ACHN (cell line): ENCODE results near the gene TOMM6.
"Not testable (repeated sequence)": the region's sequence is repeated elsewhere in the genome, so short reads cannot be mapped to it uniquely, and the experiment has no call there.

ENCODE experiments used
- DNase-seq: peaks from one replicate; pipeline ENCODE4 v3.0.0-alpha.2; 2015
- in situ Hi-C: cut with HindIII; loops from 2 replicates; pipeline ENCODE4 v1.10.0; 2017; ENCODE audit warnings: low sequenced_read_pairs, low pct_ligation_motif_present, low pct_unique_long_range_greater_than_20kb

TOMM6 gene

DNA sequence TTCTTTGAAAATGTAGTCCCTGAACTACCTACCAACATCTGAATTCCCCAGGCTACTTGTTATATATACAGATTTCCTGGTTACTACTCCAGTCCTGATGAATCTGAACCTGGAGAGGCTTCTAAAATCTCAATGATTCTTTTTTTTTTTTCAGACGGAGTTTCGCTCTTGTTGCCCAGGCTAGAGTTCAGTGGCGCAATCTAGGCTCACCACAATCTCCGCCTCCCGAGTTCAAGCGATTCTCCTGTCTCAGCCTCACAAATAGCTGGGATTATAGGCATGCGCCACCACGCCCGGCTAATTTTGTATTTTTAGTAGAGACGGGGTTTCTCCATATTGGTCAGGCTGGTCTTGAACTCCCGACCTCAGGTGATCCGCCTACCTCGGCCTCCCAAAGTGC is 24.5 kb downstream of the TOMM6 start:
- DNase-seq, in situ Hi-C loops: not testable (repeated sequence)

DNA sequence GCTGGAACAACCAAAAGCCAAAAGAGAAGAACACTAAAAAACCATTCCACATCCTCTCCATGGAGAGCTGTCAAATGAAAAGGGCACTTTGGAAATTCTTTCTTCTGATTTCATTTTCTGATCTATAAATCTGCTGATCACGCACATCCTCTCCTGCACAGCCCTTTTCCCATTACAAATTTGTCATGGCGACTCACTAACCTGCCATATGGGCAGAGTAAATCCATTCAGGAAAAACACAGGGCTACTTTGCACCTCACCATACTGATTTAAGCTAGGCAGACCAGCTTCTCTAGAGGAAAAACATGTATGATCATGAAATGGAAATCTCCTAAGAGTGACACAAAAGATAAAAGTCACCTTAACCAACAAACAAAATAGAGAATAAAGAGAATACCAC is 26.0 kb downstream of the TOMM6 start:
- DNase-seq, result no peak
- in situ Hi-C loops, result no loop called here

DNA sequence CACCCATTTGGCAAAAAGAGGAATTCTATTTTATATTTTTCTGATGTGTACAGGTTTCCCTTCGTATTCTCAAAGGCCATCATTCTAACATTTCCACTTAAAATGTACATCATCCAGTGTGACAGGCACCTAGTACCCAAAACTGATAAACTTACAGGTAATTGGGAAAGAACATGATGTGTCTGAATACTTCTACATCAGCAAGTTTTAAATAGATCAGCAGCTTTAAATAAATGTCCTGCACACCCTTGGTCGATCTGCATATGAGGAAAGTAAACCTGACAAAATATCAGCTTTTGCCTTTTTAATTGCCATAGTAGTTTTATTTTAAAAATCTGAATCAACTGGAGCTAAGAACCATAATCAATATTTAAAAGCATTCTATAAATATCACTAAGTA is 26.5 kb downstream of the TOMM6 start:
- in situ Hi-C loops, result no loop called here
- no peak for DNase-seq

DNA sequence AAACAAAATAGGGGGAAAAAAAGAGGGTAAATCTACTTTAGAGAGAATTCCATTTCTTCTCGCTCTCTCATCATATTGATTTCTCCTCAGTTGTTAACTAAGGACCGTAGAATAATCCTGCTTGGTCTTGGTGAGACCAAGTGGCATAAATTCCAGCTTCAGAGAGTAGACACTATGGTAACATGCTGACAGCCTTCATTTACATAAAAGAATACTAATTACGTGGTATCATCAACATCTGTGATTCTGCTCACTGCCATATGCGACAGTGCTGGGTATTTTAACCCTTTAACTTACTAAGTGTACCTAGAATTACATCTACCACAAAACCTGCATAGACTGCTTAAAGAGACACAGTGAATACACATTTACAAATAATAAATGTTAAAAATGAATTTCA is 27.1 kb downstream of the TOMM6 start:
- DNase-seq, result no peak

DNA sequence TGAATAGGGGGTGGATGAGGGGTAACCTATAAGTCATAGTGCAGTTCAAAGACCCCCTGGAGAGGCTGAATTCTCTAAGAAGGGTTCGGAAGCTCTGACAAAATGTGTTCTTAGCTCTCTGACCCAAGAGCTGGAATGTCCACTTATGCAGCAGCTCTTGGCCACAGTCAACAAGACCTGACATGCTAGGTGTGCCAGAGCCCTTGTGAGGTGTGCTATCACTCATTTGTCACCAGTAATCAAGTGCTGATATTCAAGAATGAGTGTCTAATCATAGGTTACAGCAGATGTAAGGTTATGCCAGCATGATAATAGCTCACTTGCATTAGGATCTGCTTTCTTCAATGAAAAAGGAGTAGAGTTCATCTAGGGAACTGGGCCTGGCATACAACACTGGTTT is 28.1 kb downstream of the TOMM6 start:
- no peak for DNase-seq
- in situ Hi-C loops, result no loop called here

More for the DNA sequence above, 27.1 kb downstream of the TOMM6 start:
- in situ Hi-C loops, result no loop called here

DNA sequence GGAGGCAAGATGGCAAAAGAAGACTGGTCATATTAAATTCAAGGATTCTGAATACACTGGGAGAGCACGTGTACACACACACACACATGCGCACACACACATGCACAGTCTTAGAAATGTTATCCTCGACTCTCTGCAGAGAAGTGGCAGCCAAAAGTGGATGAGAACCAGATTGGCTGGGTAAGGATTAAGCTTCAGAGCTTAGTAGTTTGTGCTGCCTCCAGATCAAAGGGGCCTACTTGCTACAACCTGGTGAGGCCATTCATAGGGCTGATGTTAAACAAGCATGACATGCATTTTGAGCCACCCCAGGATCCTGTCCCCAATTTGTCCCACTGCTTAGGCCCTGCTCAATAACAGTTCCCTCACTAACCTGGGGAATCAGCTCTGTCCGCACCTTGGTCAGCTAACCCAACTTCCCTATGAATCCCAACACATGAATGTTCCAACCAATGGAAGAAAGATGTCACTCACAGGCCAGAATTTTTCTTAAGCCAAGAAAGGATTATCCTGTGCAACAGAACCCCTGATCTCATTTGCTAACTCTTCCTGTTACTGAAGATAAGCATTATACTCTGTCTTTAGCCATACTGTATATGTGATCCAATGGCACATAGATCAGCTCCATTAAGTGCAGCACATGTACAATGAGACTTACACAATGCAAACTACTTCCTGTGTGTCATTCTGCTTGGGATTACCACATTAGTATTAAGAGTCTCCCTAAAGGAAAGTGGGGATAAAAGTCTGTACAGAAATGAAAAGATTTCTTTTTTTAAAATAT is 31.0 kb downstream of the TOMM6 start:
- DNase-seq, result no peak
- in situ Hi-C loops, result no loop called here

DNA sequence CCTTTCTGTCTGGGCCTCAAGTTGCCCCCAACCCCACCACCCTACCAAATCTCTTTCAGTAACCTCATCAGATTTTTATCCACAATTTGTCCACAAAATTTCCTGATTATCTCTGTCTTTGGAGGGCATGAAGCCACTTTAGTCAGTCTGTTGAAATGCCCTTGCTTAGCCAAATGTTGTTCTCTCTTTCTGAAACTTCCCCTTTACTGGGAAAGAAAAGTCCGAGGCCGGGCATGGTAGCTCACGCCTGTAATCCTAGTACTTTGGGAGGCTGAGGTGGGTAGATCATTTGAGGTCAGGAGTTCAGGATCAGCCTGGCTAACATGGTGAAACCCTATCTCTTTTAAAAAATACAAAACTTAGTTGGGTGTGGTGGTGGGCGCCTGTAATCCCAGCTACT is 33.8 kb downstream of the TOMM6 start:
- DNase-seq, result no peak
- in situ Hi-C loops, result no loop called here

DNA sequence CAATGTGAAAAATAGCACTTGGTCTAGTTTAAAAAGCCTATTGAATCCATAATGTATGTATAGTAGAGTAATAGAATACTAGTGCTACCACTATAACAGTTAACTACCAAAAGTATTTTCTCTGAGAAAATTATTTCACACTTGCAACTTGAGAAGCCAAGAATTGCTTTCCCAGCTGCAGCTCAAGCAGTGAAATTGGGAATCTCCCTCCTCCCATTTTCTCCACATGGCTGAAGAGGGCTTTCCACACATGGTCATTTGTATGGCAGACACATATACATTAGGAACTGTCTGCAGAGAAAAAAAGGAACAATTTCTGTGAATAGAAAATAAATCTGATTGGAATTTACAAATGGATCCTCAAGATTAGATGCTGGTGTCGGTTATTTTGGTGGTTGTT is 34.5 kb downstream of the TOMM6 start:
- in situ Hi-C loops, result no loop called here
- DNase-seq, result no peak

DNA sequence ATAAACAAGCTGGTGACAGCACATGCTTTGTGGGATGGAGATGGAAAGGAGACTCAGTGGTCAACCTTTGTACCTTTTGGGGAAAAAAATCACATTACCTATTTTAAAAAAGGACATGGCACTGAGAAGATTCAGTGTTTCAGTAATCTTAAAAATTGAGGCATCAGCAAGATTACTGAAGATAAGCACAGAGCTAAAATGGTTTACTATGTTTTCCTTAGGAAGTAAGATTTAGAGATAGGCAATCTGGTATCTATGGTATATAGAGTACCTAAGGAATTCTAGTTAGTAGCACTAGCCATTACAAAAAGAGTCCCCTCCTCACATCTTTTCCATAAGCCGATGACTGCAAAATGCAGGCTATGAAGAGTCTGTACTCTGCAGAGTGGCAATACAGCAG is 35.7 kb downstream of the TOMM6 start:
- in situ Hi-C loops, result no loop called here

DNA sequence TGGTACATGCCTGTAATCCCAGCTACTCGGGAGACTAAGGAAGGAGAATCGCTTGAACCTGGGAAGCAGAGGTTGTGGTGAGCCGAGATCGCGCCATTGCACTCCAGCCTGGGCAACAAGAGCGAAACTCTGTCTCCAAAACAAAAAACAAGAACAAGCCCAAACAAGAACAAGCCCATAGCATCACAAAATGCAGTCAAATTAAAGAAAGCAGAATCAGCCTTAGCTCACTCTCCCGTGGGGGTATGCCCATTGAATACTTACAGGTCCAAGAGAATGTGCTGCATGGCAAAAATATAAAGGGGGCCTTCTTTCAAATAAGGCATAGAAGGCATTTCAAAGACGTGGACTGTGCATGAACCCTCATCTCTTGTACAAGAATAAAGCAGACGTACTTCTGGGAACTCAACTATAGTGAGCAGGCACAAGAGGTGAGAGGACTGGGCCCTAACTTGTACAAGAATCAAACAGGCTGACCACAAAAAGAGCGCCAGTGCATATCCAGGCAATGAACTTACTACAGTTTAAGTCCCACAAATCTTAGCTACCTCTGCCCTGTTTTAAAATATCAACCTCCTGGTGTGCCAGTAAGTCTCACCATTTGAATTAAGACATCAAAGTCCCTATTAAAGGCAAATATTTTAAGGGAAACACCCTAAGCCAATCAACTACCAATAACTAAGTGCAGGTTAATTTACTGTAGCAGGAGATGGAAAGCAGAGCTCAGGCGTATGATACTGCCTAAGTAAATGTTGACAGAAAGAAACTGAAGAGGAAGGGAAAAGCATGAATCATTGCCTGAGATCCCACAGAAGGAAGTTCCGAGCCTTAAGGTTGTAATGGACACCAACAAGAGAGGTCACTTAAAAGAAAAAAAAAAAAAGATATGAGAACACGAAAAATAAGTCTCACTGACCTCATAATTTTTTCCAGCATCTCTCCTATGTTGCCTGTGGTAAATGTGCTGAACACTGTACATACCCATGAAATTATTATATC is 37.4 kb downstream of the TOMM6 start:
- in situ Hi-C loops, result no loop called here
- DNase-seq, result no peak

More for the DNA sequence above, 35.7 kb downstream of the TOMM6 start:
- no peak for DNase-seq

DNA sequence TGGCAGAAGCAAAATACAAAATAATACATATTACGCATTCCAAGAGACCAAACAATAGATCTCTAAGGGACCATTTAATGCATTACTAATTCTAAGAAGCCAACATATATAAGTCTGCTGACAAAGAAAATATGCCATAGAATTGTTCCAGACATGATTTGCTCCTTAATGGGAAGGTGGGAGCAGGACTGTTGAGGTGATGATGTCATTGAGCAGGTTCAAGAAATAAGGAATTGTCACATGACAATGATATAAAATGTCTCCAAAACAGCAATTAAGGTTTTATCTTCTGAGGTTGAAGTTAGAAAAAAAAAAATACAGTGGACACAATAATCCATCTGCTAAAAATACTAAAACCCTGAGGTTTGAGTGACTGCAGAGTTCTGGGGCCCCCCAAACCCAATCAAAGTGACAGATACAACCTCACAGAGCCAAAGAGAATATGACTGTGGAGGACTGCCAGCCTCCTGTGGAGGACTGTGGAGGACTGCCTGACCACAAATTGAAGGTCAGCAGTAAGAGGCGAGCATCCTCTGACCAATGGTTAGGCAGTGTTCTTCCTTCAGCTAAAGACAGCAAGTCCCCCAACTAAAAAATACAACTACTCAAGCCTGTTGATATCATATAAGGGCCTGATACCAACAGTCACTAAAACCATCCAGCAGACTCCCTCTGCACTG is 39.0 kb downstream of the TOMM6 start:
- in situ Hi-C loops, result no loop called here
- no peak for DNase-seq

DNA sequence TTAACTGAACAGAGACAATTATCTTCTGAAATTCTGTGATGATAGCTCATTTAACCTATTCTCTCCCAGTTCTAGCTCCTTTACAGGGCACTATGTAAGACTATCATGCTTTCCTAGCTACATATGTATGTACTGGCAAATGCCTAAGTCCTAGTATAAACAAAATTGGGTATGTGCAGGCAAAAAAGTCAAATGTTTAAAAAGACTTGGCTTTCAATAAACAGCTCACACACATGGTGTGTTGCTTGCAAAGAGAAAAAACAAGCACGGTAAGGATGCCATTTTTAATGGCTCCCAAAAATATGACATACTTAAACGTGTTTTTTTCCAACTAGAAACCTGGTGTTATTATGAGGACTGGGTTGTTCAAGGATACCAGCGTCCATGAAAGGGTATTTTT is 44.8 kb downstream of the TOMM6 start:
- DNase-seq, result no peak
- in situ Hi-C loops, result no loop called here

DNA sequence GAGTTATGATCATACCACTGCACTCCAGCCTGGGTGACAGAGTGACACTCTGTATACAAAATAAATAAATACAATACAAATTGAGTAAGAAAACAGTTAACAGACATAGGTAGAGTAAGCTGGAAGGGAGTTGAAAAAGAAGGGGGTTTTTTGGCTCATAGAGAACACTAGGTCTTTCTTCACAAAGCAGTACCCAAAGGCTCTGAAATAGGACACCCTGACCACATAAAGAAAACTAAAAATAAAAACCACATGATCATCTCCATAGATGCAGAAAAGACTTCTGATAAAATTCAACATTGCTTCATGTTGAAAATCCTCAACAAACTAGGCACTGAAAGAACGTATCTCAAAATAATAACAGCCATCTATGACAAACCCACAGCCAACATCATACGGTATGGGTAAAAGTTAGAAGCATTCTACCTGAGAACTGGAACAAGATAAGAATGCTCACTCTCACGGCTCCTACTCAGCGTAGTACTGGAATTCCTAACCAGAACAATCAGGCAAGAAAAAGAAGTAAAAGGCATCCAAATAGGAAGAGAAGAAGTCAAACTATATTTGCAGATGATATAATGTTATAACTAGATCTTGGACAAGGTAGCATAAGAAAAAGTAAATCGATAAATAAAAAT is 48.6 kb downstream of the TOMM6 start:
- DNase-seq, result no peak

DNA sequence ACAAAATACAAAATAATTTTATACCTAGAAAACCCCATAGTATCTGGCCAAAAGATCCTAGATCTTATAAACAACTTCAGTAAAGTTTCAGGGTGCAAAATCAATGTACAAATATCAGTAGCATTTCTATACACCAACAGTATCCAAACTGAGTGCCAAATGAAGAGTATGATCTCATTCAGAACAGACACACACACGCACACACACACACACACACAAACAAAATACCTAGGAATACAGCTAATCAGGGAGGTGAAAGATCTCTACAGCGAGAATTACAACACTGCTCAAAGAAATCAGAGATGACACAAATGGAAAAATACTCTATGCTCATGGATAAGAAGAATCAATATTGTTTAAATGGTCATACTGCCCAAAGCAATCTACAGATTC is 49.2 kb downstream of the TOMM6 start:
- no peak for DNase-seq
- in situ Hi-C loops, result no loop called here

More for the DNA sequence above, 48.6 kb downstream of the TOMM6 start:
- in situ Hi-C loops, result no loop called here
